Endothelial cell of umbilical vein (primary cell): ENCODE results near the gene PRKCQ.

ENCODE experiments used
- EZH2 ChIP-seq: IDR thresholded peaks from 2 replicates; pipeline ENCODE4 v1.6.1; 2012; ENCODE audit warnings: borderline replicate concordance, low read depth, mild to moderate bottlenecking, moderate library complexity, low read length, inconsistent platforms; ENCODE audit not compliant: severe bottlenecking
- FOS ChIP-seq: IDR thresholded peaks from 2 replicates; pipeline ENCODE4 v1.6.1; 2011; ENCODE audit warnings: mild to moderate bottlenecking, low read length, moderate library complexity, borderline replicate concordance; ENCODE audit not compliant: insufficient read depth
- GATA2 ChIP-seq: IDR thresholded peaks from 2 replicates; pipeline ENCODE4 v1.7.0; 2011; ENCODE audit warnings: low read depth, mild to moderate bottlenecking, moderate library complexity, mixed read lengths, low read length; ENCODE audit not compliant: insufficient read length, insufficient read depth
- MYC ChIP-seq: IDR thresholded peaks from one replicate; pipeline ENCODE4 v1.6.1; 2011; ENCODE audit warnings: mild to moderate bottlenecking, low read depth, low read length
- POLR2A ChIP-seq: IDR thresholded peaks from 2 replicates; pipeline ENCODE4 v1.6.1; 2012; ENCODE audit warnings: low read depth, mild to moderate bottlenecking, control low read depth, low read length
- POLR2AphosphoS5 ChIP-seq: IDR thresholded peaks from 2 replicates; pipeline ENCODE4 v1.6.1; 2012; ENCODE audit warnings: low read depth, mild to moderate bottlenecking, control low read depth, low read length, moderate library complexity; ENCODE audit not compliant: insufficient read depth
- TF ChIP-seq, protein P1 (sequence below), 2 donors: IDR thresholded peaks; 1 replicate in 1 of 2; 2 replicates in 1 of 2; pipeline ENCODE4 v1.5.1; 2011; ENCODE audit warnings: low read length in 2 of 2, mild to moderate bottlenecking in 2 of 2, moderate library complexity in 2 of 2, control low read depth in 1 of 2, inconsistent platforms in 1 of 2, low read depth in 1 of 2; ENCODE audit not compliant: insufficient read depth in 1 of 2; ENCODE audit errors: extremely low read depth in 1 of 2
- TF ChIP-seq, protein P2 (sequence below): IDR thresholded peaks from 2 replicates; pipeline ENCODE4 v1.6.1; 2011; ENCODE audit not compliant: insufficient read depth, insufficient read length

DNA sequence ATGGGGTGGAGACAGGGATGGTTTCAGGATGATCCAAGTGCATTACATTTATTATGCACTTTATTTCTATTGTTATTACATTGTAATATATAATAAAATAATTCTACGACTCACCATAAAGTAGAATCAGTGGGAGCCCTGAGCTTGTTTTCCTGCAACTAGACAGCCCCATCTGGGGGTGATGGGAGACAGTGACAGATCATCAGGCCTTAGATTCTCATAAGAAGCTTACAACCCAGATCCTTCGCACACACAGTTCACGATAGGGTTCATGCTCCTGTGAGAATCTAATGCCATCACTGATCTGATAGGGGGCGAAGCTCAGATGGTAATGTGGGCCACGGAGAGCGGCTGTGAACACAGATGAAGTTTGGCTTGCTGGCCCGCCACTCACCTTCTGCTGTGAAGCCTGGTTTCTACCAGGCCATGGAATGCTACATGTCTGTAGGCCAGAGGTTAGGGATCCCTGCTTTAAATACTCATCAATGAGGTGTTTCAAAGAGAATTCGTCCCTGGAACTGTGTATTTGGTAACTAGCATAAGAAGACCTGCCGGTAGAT lies 21.2 kb upstream of the PRKCQ start:
- TF ChIP-seq, protein P1, sequence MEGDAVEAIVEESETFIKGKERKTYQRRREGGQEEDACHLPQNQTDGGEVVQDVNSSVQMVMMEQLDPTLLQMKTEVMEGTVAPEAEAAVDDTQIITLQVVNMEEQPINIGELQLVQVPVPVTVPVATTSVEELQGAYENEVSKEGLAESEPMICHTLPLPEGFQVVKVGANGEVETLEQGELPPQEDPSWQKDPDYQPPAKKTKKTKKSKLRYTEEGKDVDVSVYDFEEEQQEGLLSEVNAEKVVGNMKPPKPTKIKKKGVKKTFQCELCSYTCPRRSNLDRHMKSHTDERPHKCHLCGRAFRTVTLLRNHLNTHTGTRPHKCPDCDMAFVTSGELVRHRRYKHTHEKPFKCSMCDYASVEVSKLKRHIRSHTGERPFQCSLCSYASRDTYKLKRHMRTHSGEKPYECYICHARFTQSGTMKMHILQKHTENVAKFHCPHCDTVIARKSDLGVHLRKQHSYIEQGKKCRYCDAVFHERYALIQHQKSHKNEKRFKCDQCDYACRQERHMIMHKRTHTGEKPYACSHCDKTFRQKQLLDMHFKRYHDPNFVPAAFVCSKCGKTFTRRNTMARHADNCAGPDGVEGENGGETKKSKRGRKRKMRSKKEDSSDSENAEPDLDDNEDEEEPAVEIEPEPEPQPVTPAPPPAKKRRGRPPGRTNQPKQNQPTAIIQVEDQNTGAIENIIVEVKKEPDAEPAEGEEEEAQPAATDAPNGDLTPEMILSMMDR (IDR thresholded peaks at IDR 0.05; ENCODE audit: extremely low read depth in 1 of 2, insufficient read depth in 1 of 2, low read depth in 1 of 2, low read length in 2 of 2) = no peak
- TF ChIP-seq POLR2AphosphoS5 (no peak), EZH2 (no peak), POLR2A (no peak), MYC (no peak), GATA2 (no peak), FOS (no peak)
- TF ChIP-seq, protein P2, sequence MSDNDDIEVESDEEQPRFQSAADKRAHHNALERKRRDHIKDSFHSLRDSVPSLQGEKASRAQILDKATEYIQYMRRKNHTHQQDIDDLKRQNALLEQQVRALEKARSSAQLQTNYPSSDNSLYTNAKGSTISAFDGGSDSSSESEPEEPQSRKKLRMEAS = no peak
